ENCODE data around the gene ADCY9. TPM values are rescaled to one million over a fixed set of nuclear protein-coding genes. Genes with fewer than 3 reads are reported as not detected.
"Not testable (repeated sequence)": the region's sequence is repeated elsewhere in the genome, so short reads cannot be mapped to it uniquely, and the experiment has no call there.

The ADCY9 gene
- polyA plus RNA-seq, 5 donors = 8.9 to 13.8 (median 10.7) TPM

DNA sequence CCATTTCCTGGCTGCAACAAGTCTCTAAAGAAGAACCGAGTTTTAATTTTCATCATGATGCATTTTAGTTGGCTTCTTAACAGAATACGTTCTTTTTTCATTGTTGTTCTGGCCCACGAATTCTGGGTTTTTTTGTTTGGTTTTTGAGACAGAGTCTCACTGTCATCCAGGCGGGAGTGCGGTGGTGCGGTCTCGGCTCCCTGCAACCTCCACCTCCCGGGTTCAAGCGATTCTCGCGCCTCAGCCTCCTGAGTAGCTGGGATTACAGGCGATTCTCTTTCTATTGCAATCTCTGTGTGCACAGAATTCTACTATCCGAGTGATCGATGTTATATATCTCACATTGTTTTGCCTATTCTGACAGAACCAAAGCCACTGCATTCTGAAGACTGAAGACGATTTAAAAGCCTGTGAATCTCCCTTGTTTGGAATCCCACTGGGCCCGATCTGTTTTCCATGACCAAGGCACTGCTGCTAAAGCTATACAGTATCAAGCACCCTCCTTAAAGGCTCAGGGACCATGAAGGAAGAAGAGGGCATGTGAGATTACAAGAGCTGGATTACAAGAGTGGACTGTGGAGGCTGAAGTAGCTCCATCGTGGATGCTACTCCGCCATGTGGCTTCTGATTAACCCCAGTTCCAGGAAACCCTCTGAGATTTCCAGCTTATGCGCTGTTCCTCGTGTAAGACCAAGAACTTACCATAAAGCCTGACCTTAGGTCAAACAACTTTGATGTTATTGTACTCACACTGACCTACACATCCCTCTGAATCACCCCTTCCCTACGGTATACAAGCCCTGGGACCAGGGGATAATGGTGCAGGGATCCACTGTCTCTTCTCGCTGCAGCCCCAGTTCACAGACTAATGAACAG, 44.3 kb downstream of the ADCY9 start:
- DNase-seq = no peak

DNA sequence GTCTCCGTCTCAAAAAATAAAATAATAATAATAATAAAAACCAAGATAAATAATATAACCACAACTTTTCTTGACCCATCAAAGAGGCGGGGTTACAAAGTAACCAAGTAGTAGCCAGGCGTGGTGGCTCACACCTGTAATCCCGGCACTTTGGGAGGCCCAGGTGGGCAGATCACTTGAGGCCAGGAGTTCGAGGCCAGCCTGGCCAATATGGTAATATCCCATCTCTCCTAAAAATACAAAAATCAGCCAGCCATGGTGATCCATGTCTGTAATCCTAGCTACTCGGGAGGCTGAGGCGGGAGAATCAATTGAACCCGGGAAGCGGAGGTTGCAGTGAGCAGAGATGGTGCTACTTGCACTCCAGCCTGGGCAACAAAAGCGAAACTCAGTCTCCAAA, 45.3 kb downstream of the ADCY9 start:
- no peak for DNase-seq

DNA sequence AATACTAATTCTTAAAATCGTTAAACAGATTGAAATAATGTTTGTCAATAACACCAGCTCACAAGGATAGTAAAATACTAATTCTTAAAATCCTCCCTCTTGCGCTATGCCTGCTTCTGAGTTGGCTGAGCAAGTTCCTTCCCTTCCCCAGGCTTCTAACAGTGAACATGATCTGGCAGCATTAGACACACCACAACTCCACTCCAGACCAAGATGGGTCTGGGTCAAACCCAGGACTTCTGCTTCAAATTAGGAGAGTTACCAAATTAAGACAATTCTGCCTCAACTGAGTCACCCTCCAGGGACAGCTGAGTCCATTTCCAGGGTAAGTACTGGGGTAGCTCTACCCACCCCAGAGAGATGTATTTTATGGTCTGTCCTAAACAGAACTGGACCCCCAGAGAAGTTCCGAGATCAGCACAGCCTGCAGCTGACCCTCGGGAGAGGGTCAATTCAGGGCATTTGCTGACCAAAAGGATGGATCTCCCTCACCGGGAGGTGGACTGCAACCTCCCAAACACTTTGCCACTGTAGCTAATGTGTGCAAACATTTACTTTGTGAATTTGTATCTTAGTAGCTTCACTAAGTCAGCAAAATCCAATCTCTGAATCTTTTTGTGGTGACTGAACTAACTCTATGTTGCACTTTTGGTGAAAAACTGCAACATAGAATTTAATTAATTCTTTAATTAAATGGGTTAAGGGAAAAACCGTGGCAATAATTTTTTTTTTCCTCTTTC, 48.8 kb downstream of the ADCY9 start:
- DNase-seq = no peak

DNA sequence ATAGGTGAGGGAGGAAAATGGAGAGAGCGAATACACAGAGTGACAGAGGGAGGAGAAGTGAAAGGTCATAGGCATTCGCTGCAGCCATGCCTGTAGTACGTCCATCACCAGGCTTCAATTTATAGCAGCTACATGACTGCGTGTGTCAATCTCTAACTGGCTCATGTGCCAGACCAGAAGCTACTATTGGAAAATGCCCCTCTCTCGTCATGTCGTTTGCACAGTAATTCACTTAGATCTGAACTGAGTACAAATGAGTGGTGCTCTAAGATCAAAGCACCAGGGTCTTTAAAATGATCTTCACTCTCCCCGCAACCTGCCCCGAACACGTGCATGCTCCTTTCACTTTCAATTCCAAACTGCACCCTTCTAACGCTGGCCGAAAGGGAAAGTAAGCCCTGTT, 51.3 kb downstream of the ADCY9 start:
- DNase-seq = no peak

DNA sequence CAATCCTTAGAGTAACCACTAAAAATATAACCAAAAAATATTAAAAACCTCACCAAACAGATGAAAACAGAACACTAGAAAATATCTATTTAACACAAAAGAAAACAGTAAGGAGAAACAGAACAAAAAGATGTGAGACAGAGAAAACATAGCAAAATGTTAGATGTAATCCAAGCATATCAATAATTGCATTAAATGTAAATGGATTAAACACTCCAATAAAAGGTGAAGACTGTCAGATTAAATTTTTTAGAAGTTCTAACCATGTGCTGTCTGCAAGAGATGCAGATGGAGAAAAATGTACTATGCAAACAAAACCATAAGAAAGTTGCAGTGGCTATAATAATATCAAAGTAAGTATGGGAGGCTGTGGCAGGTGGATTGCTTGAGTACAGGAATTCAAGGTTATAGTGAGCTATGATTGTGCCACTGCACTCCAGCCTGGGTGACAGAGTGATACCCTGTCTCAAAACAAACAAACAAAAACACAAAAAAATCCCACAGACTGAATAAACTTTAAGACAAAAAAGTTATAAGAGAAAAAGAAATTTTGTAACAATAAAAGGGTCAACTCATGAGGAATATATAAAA, 53.9 kb downstream of the ADCY9 start:
- no peak for DNase-seq

DNA sequence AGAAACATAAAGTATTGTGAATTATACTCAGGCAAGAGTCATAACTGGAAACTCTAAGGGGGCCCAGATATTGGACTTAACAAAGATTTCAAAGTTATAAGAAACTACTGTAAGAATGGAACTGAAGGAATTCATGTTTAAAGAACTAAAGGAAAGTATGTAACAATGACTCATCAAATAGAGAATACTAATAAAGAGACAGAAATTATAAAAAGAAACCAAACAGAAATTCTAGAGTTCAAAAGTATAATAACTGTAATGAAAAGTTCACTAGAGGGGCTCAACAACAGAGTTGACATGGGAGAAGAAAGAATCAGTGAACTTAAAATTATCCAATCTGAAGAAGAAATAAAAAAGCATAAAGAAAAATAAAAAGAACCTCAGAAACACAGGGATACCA, 55.4 kb downstream of the ADCY9 start:
- no peak for DNase-seq

DNA sequence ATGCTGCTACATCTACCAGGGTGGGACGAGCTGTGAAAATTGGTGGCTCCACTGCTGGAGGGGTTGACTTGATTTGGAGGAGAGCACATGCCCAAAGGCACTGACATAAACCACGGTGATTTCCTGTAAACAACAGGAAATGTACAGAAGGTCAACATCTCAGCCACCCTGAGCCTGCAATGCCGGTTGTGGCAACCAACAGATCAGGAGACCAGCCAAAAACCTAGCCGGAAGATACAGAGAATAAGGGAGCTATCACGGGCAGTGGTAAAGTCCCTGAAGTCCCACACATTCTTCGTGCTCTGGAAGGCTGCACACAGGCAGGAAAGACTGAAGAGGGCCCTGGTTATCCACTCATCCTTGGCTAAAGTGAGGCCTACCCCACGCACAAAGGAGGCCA, 56.2 kb downstream of the ADCY9 start:
- no peak for DNase-seq

DNA sequence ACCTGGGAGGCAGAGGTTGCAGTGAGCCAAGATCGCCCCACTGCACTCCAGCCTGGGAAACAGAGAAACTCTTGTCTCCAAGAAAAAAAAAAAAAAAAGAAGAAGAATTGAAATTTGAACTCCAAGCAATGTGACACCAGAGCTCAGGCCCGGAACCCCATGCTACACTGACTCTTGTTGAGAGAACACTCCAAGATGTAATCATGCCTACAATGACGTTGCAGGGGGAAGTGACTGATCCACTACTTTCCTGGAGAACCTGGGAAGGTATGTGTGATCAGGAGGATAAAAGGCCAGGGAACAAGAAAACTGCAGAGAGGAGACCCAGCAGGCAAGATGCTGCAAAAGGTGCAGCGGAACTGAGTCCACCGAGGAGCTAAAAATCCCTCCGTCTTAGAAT, 57.9 kb downstream of the ADCY9 start:
- no peak for DNase-seq

DNA sequence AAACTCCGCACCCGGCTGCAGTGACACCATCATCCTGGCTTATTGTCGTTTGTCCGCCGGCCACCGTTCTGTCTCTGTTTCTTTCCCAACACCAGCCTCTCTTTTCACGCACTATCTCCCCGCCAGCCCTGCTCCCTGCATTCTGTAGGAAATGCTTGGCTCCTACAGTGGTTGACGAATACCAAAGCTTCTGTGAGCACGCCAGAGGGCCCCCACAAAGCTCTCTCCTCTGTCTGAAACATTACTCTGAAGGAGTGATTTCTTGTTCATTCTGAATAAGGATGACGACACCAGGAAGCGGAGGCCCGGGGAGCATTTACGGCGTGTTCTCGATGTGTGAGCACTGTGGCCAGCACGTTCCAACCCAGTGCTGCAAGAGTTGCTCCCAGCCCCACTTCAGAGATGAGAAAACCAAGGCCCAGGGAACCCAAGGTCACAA, 58.8 kb downstream of the ADCY9 start:
- DNase-seq = no peak

DNA sequence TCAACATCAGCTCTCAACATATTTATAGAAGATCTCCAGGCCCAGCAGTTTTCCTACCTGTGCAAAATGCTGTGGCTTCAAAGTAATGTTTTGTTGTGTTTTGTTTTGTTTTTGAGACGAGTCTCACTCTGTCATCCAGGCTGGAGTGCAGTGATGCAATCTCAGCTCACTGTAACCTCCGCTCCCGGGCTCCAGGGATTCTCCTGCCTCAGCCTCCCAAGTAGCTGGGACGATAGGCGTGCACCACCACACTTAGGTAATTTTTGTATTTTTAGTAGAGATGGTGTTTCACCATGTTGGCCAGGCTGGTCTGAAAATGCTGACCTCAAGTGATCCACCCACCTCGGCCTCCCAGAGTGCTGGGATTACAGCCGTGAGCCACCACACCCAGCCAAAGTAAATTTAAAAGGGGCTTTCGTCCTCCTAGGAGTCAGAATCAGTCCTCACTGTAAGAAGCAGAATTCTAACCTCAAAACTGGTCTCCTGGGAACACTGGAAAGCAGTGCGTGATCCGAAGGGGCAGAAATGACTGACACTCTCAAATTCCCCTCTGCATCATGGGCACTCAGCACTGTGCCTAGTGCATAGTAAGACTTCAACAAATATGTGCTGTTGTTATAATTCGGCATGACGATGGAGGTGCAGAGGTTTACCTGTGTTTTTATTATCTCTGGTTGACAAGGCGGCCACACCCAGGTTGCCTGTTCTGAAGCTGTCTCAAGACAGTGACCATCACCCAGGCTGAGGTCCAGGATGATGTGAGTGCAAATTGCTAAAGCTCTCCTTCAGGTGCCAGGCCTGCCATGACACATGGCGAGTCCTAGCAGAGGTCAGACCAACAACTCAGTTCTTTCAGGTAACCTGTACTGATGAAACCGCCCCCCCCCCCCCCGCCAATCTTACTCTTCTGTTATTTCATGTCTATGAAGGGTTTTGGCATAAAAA, 59.8 kb downstream of the ADCY9 start:
- no peak for DNase-seq

DNA sequence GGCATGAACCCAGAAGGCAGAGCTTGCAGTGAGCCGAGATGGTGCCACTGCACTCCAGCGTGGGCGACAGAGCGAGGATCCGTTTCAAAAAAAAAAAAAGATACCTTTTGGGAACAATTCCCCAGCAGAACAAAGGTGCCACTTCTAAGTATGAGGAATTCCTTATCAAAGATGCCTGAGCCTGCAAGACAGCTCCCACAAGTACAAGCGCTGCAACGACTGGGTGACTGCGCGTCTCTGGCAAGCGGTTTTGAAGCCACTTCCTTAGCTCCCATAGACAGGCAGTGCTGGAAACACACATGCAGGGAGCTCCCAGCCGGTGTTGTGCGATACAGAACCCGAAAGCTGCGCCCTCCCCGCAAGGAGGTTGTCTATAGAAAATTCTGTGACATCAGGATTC, 60.5 kb downstream of the ADCY9 start:
- DNase-seq = no peak

DNA sequence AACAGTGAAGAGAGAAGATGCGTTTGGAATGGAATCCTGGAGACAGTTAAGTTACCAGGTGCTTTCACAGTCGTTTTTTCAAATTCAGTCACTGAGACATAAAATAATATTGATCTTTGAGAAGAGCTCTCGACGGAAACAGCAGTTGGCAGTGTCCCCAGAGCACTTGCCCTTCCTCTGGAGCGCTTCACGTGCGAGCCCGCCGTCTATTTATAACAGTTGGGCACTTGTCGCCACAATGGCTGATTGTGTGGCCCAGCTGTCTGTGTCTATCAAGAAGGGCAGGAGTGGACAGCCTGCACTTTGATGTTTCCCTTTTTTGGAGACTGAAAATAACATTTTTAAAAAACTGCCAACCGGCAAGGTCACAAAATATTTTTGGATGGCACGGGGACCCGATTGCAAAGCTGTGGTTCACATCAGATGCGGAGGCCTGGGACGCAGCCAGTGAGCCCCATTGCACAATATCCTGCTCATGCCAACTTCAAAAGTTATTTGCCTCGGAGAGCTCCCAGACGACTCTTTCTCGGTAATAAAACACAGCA, 62.9 kb downstream of the ADCY9 start:
- DNase-seq = peak; percentile 72

DNA sequence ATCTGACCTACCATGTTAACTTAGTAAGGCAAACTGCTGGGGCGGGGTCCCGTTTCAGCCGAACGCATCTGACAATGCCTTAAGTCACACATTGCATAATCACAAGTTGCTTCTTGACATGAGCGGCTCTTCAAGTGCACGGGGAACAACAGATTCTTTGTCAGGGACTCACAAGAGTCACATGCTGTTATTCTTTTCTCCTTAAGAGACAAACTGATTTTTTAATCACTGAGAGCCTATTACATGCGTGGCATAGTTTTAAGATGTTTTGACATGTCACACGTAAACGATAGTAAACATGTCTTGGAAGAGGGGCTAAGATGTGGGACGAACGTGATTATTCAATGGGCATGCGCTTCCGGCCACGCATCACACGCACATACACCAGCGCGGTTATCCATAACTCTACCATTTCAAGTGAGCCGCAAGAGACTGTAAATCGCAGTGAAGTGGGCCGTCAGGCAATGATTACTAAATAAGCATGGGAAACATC, 63.4 kb downstream of the ADCY9 start:
- peak in 1 of 2 donors; percentile 37 for DNase-seq

DNA sequence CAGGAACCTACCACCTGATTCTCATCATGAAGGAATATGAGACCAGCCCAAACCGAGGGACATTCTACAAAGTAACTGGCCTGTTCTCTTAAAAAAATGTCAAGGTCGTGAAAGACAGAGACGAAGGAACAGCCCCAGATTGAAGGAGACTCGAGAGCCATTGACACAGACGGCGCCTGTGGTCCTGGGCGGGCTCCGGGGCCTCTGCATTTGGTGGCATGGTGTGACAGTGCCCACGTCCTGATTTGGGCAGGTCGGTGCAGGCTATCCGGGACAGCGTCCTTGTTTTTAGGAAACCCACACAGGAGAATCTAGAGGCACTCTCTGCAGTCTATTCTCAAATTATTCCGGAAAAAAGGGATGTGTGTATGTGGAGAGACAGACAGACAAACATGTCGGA, 64.1 kb downstream of the ADCY9 start:
- no peak for DNase-seq

DNA sequence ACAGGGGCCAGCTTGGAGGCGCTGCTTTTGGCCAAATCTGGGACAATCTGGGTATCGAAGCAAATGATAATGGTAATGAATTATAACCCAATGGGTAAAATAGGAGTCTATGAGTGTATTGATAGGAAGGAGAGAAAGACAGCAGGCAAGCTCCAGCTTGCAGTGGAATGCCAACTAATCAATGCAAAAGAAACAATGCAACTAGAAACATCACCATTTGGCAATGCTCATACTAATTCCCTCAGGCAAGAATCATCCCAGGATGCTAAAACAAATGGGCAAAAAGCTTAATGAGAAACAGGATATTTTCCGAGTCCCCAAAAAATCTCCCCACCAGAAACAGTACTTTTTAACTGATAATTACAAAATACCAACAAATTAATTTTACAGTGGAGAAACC, 64.7 kb downstream of the ADCY9 start:
- no peak for DNase-seq

DNA sequence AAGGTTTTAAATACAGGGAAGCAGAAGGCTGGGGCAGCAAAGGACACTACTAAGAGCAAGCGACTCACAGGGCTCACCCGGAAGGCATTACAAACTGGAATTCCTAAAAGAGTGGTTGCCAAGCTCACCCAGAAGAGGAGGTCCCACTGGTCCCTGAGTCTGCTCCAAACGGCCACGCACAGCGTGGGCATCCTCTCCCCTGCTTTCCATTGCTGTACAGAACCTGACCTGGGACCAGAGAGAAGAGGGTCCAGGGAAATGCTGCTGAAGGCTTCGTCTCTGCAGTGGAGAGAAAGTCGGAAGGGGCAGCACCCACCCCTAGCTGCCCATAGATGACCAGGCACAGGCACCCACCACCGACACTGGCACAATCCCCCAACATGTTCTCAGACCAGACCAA, 67.2 kb downstream of the ADCY9 start:
- DNase-seq = no peak

DNA sequence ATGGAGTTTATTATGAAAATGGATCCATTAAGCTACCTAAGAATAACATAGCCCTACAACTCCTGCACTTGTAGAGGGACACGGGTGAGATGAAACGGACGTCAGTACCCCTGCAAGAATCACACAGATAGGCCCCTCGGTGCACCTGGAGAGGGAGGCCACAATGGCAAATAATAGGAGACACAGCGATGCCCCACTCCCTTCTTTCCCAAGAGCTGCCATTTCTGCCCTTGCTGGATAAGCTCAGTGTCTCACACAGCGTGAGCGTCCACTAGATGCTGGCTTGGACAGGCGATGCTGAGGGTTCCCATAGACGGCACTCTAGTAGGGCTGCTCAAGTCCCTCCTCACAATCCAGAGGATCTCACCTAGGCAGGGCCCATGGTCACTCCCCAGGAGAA, 67.8 kb downstream of the ADCY9 start:
- DNase-seq = no peak

DNA sequence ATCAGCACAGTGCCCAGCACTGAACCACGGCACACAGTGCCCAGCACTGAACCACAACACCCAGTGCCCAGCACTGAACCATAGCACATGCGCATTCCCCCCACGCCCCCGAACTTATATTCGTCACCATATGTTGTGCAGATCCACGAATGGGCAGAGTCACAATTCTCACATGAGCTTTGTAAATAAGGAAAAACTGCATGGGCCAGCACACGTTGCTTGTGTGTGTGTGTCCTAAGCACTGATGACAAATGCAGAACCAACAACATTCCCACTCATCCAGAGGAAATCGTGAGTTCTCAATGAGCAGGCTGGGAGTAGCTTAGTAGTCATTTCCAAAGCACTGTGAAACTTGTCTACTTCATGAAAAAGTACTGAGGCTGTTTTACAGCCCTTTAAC, 70.0 kb downstream of the ADCY9 start:
- DNase-seq = no peak

DNA sequence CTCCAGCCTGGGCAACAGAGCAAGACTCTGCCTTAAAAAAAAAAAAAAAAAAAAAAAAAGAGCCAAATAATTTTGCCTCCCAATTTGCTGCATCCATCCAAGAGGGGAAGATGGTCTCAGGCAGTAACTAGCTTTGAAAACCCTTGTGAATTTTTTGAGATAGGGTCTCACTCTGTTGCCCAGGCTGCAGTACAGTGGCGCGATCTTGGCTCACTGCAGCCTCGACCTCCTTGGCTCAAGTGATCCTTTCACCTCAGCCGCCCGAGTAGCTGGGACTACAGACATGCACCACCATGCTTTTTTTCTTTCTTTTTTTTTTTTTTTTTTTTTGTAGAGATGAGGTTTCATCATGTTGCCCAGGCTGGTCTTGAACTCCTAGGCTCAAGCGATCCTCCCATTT, 70.7 kb downstream of the ADCY9 start:
- not testable (repeated sequence) for DNase-seq

DNA sequence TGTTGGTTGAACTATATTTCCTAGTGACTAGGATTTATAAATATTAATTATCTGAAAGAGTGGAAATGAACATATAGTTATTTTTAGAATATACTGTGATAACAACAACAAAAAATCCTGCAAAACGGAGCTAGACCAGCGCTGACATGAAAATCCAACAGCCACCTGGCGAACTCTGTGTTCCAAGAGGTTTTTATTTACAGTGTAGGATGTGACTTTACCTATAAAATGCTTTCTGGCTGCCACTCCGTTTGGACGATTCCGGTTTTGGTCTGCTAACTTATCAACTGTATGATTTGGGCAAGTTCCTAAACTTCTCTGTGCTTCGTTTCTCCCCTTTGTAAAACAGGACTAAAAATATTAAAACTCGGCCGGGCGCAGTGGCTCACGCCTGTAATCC, 73.7 kb downstream of the ADCY9 start:
- no peak for DNase-seq

DNA sequence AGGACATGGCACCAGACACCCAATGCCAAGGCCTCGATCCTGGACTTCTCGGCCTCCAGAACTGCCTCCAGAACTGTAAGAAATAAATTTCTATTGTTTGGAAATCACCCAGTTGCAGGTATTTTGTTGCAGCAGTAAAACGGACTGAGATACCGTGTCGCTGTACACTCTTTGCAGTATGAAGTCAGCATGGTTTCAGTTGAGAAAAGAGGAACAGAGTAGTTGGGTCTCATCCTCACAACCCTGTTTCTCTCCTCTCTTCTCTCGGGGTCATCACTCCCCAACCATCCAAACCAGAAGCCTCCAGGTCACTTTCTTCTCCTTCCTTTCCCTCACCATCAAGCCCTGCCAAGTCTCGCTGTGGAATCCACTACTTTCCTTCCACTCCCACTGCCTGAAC, 77.8 kb downstream of the ADCY9 start:
- DNase-seq = no peak

Measured in right lung (tissue), 5 donors.